ENCODE results near the gene WBP2. TPM values are rescaled to one million over a fixed set of nuclear protein-coding genes. Genes with fewer than 3 reads are reported as not detected.

Gene WBP2
- total and polyA plus RNA-seq, 2 of the 13 experiments (the other 11 are each of a cell fraction or from before 2014, with no cell fraction given): 29.2 to 29.5 TPM

DNA sequence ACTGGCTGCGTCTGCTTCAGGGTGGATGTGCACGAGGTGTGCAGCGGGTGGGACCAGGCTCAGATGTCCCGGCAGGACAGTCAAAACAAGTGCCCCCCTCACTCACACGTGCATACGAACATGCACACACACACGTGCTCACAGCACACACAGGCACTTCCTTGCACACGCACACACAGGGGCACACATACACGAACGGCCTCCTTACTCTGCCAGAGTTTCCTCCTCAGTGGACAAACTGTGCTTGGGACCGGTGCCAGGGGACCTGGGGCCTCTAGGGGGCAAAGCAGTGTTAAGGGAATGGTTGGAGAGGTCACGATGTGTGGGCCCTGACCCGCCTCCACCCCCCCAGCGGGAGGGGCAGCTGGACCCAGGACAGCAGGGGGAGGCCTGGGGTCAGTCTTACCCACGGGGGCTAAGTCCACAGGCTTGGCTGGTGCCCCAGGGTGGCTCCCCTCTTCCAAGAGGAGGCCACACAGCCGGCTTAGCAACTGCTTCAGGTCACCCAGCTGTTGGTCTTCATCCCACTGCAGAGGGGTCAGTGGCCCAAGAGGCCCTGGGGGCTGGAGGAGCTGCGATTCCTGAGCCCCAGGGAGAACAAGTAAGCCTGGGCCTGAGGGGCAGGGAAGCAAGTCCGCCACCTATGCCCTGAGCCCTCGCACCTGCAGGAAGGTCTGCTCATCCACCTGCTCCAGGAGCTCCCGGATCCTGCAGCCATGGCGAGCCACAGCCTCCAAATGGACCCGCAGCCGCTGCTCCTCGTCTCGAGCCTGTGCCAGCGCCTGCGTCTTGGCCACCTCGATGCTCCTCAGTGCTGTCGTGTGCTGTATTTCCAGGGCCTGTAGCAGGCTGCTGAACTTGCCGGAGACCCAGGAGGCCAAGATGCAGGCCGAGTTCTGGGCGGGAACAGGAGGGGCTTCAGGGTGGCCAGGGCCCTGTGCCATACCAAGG lies 36.7 kb upstream of the WBP2 start (continued):
- TF ChIP-seq ZNF775 (CRISPR knock-in tag; IDR thresholded peaks at IDR 0.05; ENCODE audit: borderline replicate concordance) (no peak), NAIF1 (CRISPR knock-in tag; IDR thresholded peaks at IDR 0.05; ENCODE audit: borderline replicate concordance) (no peak; the same call in 1 of the 2 replicates), ZNF746 (CRISPR knock-in tag; IDR thresholded peaks at IDR 0.05) (peak; percentile 78; the same call in 1 of the 2 replicates), SIN3B (IDR thresholded peaks at IDR 0.05; ENCODE audit: low read length) (no peak), ZNF891 (CRISPR knock-in tag; IDR thresholded peaks at IDR 0.05) (no peak; the same call in 1 of the 2 replicates), MAZ (IDR thresholded peaks at IDR 0.05; ENCODE audit: borderline replicate concordance, low read depth, low read length) (peak; percentile 81; the same call in 1 of the 2 replicates), MAZ (CRISPR knock-in tag; IDR thresholded peaks at IDR 0.05; ENCODE audit: low read depth) (peak; percentile 86), GZF1 (CRISPR knock-in tag; IDR thresholded peaks at IDR 0.05) (no peak), SP5 (CRISPR knock-in tag; IDR thresholded peaks at IDR 0.05; ENCODE audit: borderline replicate concordance, low read depth) (peak; percentile 91), FOXK1 (CRISPR knock-in tag; IDR thresholded peaks at IDR 0.05; ENCODE audit: borderline replicate concordance, low read depth) (peak; percentile 27; the same call in 1 of the 2 replicates), FOXA3 (CRISPR knock-in tag; IDR thresholded peaks at IDR 0.05) (no peak), JARID2 (CRISPR knock-in tag; IDR thresholded peaks at IDR 0.05; ENCODE audit: insufficient replicate concordance) (no peak), CREM (IDR thresholded peaks at IDR 0.05) (peak; percentile 47; the same call in 1 of the 2 replicates), CREM (CRISPR knock-in tag; IDR thresholded peaks at IDR 0.05) (0 out of 2 replicates have a peak, but pooled peaks have one; percentile 2), MXI1 (IDR thresholded peaks at IDR 0.05; ENCODE audit: borderline replicate concordance, low read depth, low read length) (peak; percentile 10; the same call in 1 of the 3 replicates), ZNF773 (CRISPR knock-in tag; IDR thresholded peaks at IDR 0.05; ENCODE audit: borderline replicate concordance) (0 out of 2 replicates have a peak, but pooled peaks have one; percentile 40), ZNF251 (CRISPR knock-in tag; IDR thresholded peaks at IDR 0.05) (no peak), ZNF225 (CRISPR knock-in tag; IDR thresholded peaks at IDR 0.05) (0 out of 2 replicates have a peak, but pooled peaks have one; percentile 19), GATAD1 (CRISPR knock-in tag; IDR thresholded peaks at IDR 0.05) (peak; percentile 63; the same call in 1 of the 2 replicates), SRF (IDR thresholded peaks at IDR 0.05; ENCODE audit: low read depth, low read length) (no peak), KLF9 (CRISPR knock-in tag; IDR thresholded peaks at IDR 0.05; ENCODE audit: low read depth) (0 out of 2 replicates have a peak, but pooled peaks have one; percentile 62)
- TF ChIP-seq, protein P1, sequence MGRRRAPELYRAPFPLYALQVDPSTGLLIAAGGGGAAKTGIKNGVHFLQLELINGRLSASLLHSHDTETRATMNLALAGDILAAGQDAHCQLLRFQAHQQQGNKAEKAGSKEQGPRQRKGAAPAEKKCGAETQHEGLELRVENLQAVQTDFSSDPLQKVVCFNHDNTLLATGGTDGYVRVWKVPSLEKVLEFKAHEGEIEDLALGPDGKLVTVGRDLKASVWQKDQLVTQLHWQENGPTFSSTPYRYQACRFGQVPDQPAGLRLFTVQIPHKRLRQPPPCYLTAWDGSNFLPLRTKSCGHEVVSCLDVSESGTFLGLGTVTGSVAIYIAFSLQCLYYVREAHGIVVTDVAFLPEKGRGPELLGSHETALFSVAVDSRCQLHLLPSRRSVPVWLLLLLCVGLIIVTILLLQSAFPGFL (CRISPR knock-in tag; IDR thresholded peaks at IDR 0.05): no peak
- TF ChIP-seq, protein P2, sequence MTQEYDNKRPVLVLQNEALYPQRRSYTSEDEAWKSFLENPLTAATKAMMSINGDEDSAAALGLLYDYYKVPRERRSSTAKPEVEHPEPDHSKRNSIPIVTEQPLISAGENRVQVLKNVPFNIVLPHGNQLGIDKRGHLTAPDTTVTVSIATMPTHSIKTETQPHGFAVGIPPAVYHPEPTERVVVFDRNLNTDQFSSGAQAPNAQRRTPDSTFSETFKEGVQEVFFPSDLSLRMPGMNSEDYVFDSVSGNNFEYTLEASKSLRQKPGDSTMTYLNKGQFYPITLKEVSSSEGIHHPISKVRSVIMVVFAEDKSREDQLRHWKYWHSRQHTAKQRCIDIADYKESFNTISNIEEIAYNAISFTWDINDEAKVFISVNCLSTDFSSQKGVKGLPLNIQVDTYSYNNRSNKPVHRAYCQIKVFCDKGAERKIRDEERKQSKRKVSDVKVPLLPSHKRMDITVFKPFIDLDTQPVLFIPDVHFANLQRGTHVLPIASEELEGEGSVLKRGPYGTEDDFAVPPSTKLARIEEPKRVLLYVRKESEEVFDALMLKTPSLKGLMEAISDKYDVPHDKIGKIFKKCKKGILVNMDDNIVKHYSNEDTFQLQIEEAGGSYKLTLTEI (CRISPR knock-in tag; conservative IDR thresholded peaks at IDR 0.05): no peak

All from HepG2 (cell line).